ENCODE results near the gene PNMA6F. TPM values are rescaled to one million over a fixed set of nuclear protein-coding genes. Genes with fewer than 3 reads are reported as not detected.

PNMA6F gene
- not detected in 5 replicates for total RNA-seq (2022; extraction: Qiagen RNA extraction; ENCODE audit: low read depth)

DNA sequence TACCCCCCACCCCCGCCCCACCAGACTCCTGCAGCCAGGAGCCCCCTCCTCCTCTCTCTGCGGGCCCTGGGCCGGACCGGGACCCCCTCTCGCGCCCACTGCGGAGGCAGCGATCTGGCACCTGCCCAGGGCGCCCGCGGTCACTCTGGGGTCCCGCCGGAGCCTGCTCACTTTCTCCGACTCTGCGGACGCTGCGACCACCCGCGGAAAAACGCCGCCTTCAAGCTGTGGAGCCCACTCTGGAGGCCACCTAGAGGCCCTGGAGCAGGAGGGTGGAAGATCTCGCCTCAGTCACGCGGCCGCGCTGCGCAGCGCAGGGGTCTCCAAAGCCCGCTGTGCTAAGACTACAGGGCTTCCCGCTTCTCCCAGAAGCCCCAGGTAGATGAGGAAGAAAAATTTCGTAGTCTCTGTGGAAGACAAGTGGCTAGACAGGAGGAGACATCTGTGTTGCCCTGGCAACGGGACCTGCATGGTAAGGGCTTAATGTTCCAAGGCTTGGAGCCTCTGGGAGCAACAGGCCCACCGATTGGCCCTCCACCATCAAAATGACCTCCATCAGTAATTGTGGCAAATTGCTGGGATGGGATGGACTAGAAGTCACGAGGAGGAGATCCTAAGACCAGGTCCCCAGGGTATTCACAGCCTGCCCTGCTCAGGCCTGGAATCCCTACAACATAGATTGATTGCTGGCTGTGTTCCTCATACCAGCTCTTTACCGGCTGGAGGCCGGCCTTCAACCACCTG, at the start of gene PNMA6F:
Gene PNMA6F (minus strand): TSS at position 387 of the 744 bp plus-strand sequence. CDS start 1,093 bp downstream, outside the sequence.

DNA sequence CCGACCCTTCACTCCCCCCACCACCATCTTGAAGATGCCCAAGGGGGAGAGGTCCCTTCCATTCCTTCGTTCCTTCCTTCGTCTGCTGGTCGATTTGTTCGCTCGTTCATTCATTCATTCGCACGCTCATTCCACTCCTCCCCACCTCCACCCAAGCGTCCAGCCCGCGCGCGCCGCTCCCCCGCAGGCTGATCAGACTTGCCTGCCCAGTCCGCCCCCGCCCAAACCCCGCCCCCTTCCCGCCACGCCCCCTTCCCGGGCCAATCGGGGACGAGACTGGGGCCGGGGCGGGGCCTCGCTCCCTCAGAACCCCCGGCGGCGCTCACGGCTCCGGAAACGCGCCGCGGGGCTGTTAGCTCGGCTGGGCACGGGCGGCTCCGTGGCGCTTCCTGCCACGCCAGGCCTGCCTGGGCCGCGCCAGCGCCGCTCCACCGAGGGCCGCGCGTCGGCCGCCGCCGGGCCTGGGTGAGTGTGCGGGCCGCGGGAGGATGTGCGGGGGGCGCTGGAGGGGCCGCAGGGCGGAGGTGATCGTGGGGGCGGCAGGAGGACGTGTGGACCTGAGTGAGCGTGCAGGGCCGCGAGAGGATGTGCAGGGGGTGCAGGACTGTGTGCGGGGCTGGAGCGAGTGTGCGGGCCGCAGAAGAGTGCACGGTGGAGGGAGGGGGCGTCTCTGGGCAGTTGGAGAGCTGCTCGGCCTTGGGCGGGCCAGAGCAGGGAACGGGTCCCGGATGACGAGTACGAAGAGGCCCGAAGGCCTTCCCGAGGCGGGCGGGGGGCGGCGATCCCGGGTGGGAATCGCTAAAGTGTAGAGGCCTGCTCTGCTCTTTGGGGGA, 12.5 kb upstream of the PNMA6F start, which contains the start of gene ZNF275:
Gene ZNF275 (plus strand): TSS at position 333 of the 833 bp plus-strand sequence. CDS start 2,527 bp downstream, outside the sequence.

Other genes with a start within 250 kb of the PNMA6F start
- gene PNMA6A, start 249.3 kb downstream of the PNMA6F start, total RNA-seq (2022; extraction: Qiagen RNA extraction; ENCODE audit: low read depth) = 4.3 to 5.3 TPM (median 4.8 TPM) in 5 replicates
- 0.07 to 0.12 TPM (median 0.08 TPM) in 3 of 5 replicates, not detected in the others for gene MAGEA1, start 142.5 kb downstream of the PNMA6F start, total RNA-seq (2022; extraction: Qiagen RNA extraction; ENCODE audit: low read depth)
- gene ZNF275, start 12.4 kb upstream of the PNMA6F start, total RNA-seq (2022; extraction: Qiagen RNA extraction; ENCODE audit: low read depth) = 5.7 to 7.5 TPM (median 5.9 TPM) in 5 replicates
- 0.03 to 0.04 TPM in 2 of 5 replicates, not detected in the others for gene PNMA6E, start 79.6 kb upstream of the PNMA6F start, total RNA-seq (2022; extraction: Qiagen RNA extraction; ENCODE audit: low read depth)
- 0.39 to 0.69 TPM (median 0.56 TPM) in 5 replicates for gene ZFP92, start 89.7 kb upstream of the PNMA6F start, total RNA-seq (2022; extraction: Qiagen RNA extraction; ENCODE audit: low read depth)
- 1.1 to 2.0 TPM (median 1.6 TPM) in 5 replicates for gene TREX2, start 124.3 kb upstream of the PNMA6F start, total RNA-seq (2022; extraction: Qiagen RNA extraction; ENCODE audit: low read depth)
- 53.6 to 60.7 TPM (median 57.7 TPM) in 5 replicates for gene HAUS7, start 148.8 kb upstream of the PNMA6F start, total RNA-seq (2022; extraction: Qiagen RNA extraction; ENCODE audit: low read depth)
- gene BGN, start 173.2 kb upstream of the PNMA6F start, total RNA-seq (2022; extraction: Qiagen RNA extraction; ENCODE audit: low read depth) = not detected in 5 replicates
- gene ATP2B3, start 195.9 kb upstream of the PNMA6F start, total RNA-seq (2022; extraction: Qiagen RNA extraction; ENCODE audit: low read depth) = 0.04 to 0.25 TPM (median 0.09 TPM) in 5 replicates

Measured in A549 treated with DMSO at 1 μM for 4 hours (cell line).